T-helper 1 cell (primary cell): ENCODE data around the gene WDR64.

Experiments
- DNase-seq, 5 donors: peaks; one replicate each; pipeline ENCODE4 v3.0.0-alpha.2; 2012 to 2020

Gene WDR64

DNA sequence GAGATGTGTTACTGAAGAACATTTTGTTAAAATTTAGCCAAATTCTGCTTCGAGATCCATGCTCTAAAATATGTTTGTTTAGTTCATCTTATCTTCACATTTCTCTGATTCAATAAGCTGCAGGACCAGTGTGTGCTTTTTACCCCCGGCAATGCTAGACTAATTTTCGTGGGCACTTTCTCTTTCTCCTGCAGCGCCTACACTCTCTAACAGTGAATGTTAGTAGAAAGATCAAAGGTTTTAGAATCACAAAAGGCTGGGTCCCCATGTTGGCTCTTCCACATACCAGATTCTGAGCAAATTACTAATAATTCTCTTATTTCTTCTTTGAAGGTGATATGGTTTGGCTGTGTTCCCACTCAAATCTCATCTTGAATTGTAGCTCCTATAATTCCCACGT lies 20.4 kb upstream of the WDR64 start:
- DNase-seq = no peak

DNA sequence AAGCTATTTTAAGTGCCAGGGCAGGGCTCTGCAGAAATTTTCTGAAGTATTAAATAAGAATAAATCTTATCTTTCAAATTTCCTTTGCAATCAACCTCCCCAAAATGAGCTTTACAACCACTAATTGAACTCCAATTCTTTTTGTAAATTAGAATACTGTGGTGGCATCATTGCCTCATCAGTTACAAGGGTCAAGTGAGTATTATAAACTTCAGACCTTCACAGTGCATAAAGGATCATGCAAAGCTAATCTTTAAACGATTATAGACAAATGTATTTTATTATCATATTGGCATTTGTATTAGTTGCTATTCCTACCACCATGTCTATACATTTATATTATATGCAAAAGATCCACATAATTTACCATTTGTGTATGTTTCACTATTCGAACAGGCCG lies 19.1 kb upstream of the WDR64 start:
- no peak for DNase-seq

DNA sequence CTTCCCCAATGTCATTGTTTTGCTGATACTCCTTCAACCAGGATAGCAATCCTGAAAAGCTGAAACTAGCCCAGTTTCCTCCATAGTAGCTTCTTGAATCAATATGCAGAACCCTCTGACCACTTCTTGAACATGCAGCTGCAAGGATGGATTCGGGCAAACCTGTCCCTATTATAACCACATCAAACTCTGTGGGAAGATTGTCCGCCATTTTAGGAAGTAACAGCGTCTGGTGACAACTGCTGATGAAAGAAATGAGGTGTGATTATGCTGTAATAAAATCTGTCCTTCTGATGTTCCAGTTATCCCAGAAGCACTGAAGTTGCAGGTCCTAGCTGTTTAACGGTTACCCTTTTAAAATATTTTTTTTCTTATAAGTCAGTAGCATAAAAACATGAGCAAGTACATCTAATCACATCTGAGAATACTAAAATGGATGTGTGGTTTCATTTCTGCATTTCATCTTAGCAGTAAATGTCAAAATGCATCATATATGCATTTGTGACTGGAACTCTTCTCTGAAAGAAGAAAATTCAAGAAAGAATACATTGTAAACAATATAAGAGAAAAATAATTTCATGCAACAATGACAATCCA lies 16.4 kb upstream of the WDR64 start:
- DNase-seq = no peak

DNA sequence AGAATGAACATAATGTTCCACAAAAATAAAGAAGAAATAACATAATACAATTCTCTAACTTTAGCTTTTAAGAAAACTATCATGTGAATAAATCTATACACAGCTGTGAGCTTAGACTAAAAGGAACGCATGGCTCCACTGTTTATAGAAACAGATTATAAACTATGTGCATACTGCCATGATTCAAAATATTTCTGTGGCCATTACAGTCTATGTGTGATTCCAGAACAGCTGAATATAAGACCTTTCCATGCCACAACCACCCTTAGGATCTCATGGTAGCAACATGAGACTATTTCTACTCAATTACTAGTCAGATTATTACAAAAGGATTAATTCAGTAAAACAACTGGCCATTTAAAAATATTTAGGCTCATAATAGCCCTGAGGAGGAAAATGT lies 15.8 kb upstream of the WDR64 start:
- DNase-seq = no peak

DNA sequence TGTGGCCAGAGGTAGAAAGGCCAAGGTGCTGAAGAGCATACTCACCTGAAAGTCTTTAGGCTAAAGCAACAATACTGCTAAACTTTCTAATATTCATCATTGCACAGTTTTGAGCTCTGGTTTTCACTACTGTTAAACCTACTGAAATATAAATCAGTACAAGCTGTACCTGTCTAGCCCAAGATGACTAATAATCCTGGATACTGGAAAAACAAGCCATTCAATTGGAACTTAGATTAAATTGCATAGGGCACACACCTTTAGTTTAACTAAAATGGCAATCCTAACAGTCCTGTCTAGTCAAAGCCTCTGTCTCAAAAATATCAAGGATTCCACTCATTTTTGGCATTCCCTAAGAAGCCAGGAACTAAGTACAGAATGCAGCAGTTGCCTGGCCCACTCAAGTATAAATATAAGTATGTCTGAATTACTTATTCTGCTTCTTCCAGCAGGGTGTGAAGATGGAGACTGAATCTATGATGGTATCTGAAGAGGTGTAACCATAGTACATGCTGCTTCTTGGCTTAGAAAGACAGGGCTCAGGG lies 15.0 kb upstream of the WDR64 start:
- no peak for DNase-seq

DNA sequence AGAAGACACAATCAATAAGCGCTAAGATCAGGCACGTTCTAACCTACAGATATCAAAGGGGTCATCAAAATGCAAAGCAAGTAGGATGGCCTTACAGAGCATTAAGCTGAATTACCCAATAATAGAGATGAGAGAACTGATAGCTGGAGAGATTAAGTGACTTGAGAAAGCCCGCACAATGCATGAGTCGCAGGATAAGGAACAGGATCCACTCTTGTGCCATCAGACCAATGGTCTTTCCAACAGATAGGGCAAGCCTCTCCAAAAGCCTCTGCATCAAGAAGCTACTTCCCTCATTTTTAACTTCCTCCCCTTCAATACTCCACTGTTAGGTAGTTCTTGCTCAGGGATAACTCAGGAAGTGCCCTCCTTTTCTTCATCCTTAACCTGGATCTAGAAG lies 14.5 kb upstream of the WDR64 start:
- DNase-seq = no peak

GRCh38 chr1:241638099-241638682 lies 13.9 kb upstream of the WDR64 start:
- DNase-seq = no peak

- peak in 1 of 5 donors; percentile 17 for DNase-seq
Observed at GRCh38 chr1:241638909-241639622, 13.0 kb upstream of the WDR64 start.

DNA sequence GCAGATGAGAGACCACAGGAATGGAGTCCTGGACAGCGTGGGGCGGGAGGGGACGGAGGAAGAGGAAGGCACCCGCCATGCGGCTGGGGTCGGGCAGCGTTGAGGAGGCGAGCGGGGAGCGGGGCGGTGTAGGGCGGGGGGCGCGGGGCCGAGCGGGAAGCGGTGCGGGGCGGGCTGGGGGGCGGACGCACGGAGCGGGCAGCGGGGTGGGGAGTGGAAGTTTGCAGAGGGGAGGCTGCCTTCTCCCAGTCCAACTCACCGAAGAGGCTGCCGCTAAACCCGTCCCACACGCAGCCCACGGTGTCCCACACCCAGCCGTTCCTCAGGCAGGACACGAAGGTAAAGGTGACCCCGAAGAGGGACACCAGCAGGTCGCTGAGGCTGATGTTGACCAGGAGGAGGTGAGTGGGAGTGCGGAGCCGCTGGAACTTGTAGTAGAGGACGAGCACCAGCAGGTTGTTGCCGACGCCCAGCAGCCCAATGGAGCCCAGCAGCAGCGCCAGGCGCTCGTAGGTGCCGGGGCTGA lies 12.4 kb upstream of the WDR64 start:
- peak in 4 of 5 donors; percentile 8 to 23 (median 13) for DNase-seq

DNA sequence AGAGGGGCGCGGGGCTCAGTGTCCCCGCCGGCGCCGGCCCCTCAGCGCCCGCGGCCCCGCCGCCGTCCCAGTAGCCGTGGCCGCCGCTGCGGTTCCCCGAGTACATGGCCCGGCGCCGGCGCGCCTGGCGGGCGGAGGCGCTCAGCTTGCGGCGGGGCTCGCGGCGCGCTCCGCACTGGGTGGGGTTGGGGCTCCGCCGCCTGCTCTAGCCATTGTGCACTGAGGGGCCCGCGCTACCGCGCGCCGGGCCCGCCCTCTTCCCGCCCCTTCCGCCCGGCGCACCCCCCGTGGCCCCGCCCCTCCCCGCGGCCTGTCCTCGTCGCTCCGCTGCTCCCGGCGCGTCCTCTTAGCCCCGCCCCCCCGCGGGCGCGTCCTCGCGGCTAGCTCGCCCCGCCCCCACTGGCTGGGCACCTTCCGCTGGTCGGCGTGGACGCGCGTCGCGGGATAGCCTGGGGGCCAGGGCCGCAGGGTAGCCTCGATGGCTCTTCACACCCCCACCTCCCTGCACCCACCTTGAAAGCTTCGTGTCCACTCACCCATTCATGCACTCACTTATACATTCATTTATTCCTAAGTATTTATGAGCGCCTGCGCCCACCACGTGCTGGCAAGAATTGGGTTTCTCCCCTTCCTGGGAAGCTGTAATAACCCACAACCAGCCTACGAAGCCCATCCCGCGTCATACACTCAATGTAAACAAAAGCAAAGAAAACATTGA lies 11.8 kb upstream of the WDR64 start, which contains the start of the genes CHML and OPN3:
CHML (minus strand) TSS at position 221 of the 718 bp plus-strand sequence. CDS start 4,603 bp downstream, outside the sequence.
OPN3 (minus strand) TSS at position 221 of the 718 bp plus-strand sequence; CDS start at position 106, 115 bp downstream.
- DNase-seq = peak; percentile 79 to 91 (median 84)

DNA sequence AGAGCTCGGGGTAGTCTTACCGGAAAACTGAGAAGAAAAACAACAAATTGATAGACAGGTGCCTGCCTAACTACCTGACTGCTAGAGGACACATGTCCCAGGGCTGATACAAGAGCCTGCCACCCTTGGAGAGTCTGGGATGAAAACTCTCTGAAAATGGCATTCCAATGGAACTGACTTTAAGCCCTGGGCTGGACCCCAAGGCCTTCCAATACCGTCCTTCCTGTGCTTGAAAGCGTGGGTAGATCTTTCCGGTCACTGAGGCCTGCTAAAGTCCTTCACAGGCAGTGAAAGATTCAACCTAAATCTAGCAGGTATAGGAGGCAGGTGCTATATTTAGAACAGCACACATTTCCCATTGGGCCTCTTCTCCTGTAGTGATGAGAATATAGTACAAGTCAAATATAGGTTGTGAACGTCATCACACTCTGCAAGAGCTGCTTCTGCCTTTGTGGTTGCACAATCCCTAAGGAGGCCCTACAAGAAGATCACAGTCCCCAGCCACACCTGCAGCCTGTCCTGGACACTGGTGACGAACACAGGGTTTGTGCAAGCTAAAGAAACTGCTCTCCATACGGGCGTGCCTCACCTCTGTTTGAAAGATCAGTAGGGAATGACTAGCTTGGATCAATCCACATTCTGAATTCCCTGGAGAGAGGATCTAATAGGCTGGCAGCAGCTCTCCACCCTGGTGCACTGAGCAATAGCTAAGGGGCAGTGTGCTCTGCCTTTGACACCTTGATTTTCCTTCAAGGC lies 11.0 kb upstream of the WDR64 start:
- no peak for DNase-seq

DNA sequence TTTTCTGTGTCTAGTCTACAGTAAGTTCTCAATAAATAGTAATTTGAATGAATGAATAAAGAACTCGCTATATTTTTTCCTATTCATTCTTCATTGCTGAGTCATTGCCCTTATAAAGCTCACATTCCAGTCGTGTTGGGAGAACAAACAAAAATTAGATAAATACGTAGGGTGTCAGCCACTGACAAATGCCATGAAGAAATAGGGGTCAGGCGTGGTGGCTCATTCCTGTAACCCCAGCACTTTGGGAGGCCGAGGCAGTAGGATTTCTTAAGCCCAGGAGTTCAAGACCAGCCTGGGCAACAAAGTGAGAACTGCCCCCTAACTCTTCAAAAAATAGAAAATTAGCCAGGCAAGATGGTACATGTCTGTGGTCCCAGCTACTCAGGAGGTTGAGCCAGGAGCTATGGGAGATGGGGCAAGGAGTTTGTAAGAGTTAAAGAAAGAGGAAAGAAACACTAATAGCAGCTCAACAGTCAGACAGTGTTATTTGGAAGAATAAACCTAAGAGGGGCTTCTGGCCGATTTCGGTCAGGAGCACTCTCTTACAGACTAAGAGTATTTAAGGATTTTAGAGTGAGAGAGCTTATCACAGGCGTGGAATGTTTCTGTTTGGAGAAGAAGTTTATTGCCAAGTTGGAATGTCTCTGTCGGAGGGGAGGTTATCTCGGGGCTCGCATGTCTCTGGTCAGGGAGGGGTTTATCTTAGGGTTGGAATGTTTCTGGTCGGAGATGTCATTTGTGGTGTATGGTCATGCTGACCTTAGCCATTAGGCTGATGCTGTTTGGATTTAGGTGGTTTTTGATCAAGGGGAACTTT lies 10.1 kb upstream of the WDR64 start:
- DNase-seq = no peak

DNA sequence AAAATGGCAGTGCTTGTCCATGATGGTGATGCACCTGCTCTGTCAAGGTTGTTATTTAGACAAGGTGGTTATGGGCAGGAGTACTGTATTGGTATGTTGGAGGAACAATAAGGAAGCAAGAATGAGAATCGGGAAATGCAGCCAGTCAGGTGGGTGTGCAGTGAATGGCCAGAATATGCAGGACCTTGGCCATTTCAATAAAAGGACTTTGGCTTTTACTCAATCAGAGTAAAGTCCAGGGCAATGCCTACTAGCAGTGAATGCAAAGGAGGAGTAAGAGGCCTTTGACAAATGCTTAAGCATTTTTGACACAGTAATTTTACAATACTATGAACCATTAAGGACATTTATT lies 9.5 kb upstream of the WDR64 start:
- no peak for DNase-seq

GRCh38 chr1:241644259-241644658 lies 7.8 kb upstream of the WDR64 start:
- DNase-seq = no peak

DNA sequence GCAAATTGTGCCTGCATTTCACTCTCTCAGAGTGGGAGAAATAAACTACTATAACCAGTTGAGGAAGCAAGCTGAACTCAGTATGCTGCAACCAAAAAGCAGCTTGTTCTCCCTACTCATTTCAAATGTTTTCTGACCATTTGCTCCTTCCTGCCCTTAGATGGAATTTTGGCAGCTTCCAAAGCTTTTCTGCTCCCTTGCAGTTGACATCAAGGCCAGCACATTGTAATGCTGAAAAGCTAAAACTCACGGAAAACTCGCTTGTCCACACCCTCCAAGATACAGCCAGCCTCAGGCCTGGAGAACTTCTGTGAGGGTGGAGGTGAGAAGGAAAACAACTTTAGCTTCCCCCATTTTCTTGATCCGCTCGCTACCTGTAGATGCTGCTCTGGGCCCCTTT lies 6.9 kb upstream of the WDR64 start:
- DNase-seq = no peak

DNA sequence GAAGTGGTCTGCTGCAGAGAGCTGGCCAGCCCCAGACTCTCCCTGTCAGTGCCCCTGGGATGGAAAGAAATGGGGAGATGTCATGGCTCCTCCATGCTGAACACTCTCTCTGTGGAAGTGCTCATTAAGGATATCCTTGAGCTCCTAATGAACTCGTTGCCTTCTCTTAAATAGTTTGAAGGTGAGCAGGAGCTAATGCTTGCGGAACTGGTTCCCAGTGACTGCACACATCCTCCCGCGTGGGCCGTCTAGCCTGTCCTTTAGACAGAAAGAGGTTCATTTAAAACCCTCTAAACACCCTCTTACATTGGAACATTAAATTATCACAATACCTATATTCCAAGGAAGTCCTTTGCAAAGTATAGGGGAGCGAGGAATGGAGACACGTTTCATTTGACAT lies 5.9 kb upstream of the WDR64 start:
- DNase-seq = no peak

- DNase-seq = no peak
Observed at GRCh38 chr1:241647658-241648057, 4.4 kb upstream of the WDR64 start.

- DNase-seq = no peak
Observed at GRCh38 chr1:241648159-241648558, 3.9 kb upstream of the WDR64 start.

GRCh38 chr1:241654019-241654418 lies 1.9 kb downstream of the WDR64 start:
- no peak for DNase-seq

DNA sequence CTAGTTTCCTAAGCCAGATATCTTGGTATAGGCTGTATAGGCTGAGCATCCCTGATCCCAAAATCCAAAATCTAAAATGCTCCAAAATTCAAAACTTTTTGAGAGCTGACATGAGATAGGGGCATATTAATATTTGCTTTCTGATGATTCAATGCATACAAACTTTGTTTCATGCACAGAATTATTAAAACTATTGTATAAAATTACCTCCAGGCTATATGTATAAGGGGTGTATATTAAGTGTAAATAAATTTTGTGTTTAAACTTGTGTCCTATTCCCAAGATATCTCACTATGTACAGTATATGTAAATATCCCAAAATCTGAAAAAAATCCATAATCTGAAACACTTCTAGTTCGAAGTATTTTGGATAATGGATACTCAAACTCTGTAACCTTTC lies 2.6 kb downstream of the WDR64 start:
- no peak for DNase-seq

- no peak for DNase-seq
Observed at GRCh38 chr1:241658081-241658793, 6.2 kb downstream of the WDR64 start.
